ENCODE measurements around the gene EOGT.

Gene EOGT

DNA sequence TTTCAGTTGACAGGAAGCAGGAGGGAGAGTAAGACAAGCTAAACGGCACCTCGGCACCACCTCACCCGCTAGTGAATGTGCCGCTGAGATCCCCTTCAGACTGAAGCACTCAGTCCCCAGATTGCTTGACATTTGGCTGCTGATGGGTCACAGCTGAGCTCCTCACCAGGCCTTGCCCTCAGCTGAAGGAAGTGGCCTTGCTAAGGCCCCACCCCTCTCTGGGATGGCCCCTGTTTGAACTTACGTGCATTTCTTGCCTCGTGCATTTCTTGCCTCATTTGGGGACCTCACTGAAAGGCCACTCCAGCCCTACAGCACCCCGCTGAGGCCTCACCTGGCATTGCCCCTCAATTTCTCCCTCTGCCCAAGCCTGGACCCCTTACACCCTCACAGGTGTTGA, 39.8 kb downstream of the EOGT start:
- intact Hi-C loops (cut with DNase I) = no loop called here
- no peak for DNase-seq

GRCh38 chr3:68972358-68972979, 41.0 kb downstream of the EOGT start:
- intact Hi-C loops (cut with DNase I) = no loop called here
- peak; percentile 61 to 88 (median 79) for DNase-seq

GRCh38 chr3:68964694-68965093, 48.8 kb downstream of the EOGT start:
- intact Hi-C loops (cut with DNase I) = no loop called here

DNA sequence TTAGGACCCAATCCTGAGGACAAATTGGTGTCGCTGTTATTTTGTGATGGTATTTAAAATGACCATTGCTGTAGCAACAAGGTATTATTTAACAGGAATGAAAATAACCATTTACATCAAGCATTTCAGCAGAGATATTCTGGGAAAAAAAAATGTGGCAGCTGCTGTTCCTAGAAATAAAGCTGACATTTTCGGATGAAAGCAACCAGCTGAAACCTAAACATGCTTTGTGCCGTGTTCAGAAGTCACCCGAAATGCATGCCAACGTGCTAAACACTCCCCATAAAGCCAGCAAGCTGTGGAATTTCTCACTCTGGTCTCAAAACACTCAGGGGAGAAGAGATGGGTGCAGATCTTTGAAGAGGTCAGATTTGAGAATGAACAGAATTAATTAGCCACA, 49.6 kb downstream of the EOGT start:
- intact Hi-C loops (cut with DNase I) = no loop called here
- no peak for DNase-seq

More at GRCh38 chr3:68964694-68965093, 48.8 kb downstream of the EOGT start:
- DNase-seq = no peak

DNA sequence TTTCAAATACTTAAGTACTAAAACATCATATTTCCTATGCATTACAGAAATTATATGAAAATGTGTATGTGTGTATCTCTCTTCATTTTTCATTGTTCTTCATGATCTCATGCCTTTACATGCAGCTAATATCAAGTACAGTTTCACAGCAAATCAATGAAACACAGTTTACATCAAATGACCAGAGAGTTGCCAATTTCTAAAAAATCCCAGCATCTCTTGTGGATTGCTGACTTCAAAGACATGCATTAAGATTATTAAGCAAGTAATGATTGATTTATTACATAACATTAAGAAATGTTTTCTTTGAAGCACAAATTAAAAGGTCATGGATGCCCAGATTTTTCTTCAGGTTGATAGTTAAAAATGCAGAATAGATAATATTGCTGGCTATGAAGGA, 50.1 kb downstream of the EOGT start:
- intact Hi-C loops (cut with DNase I) = no loop called here
- DNase-seq = no peak

- DNase-seq = no peak
- intact Hi-C loops (cut with DNase I) = no loop called here
Measured at GRCh38 chr3:68958932-68959331, 54.6 kb downstream of the EOGT start.

DNA sequence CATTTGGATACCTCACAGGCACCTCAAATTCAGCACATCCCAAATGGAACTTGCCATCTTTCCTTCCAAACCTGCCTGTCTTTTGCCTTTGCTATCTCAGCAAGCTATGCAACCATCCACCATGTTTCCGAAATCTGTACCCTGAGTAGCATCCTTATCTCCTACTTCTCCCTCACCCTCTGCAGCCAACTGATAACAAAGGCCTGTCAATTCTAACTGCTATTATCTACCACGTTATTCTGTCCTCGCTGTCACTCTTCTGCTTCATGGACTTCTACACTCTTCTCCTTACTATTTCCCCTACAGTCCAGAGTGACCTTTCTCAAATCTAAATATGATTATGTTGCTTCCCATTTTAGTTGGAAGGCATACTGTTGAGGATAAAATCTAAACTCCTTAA, 55.6 kb downstream of the EOGT start:
- no peak for DNase-seq
- intact Hi-C loops (cut with DNase I) = no loop called here

GRCh38 chr3:68953816-68954444, 59.6 kb downstream of the EOGT start:
- no peak for DNase-seq
- intact Hi-C loops (cut with DNase I) = no loop called here

- intact Hi-C loops (cut with DNase I) = no loop called here
- DNase-seq = no peak
Measured at GRCh38 chr3:68945225-68945624, 68.3 kb downstream of the EOGT start.

DNA sequence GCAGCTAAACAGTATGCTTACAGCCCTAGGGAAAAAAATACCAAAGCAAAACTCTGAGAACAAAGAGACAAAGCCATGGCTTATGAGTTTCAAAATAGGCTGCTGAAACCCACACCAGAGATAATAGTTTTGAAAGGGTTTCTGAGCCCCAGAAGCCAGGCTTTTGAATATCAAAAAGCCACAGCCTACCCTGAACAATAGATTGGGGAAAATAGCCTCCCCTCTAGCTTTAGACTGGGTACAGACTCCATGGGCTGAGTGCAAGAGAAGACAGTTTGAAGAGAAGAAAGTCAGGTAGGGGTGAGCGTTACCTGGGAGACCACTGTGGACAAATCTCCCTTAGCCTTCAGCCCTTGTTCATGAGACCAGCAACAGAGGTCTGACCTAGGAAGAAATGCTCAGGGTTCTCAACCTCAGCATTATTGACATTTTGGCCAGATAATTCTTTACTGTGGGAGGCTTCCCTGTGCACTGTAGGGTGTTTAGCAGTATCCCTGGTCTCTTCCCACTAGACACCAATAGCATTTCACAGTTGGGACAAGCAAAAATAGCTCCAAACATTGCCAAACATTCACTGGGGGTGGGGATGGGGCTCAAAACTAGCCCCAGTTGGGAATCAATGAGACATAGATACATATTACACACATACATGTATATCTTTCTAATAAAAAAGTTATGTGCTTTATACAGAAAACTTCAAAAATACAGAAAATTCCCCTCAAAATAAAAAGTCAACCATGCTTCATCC, 69.6 kb downstream of the EOGT start:
- intact Hi-C loops (cut with DNase I) = no loop called here
- no peak for DNase-seq

DNA sequence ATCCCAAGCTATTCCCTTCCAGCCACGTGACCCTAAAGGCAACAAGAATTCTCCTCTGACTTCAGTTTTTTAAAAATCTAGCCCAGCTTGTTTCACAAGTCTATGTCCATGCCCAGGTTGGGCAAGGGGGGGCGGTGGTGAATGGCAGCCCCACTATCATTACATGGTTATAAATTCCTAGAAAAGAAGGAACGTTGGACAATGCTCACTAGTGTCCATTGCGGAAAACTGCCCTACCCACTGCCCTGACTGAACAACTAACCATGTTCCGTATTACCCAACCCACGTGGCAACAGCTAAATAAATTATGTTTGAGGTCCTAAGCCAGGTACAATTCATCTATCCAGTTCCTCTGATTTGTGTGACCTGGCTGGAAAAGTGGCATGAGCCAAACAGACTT, 72.4 kb downstream of the EOGT start:
- no peak for DNase-seq
- intact Hi-C loops (cut with DNase I) = no loop called here

DNA sequence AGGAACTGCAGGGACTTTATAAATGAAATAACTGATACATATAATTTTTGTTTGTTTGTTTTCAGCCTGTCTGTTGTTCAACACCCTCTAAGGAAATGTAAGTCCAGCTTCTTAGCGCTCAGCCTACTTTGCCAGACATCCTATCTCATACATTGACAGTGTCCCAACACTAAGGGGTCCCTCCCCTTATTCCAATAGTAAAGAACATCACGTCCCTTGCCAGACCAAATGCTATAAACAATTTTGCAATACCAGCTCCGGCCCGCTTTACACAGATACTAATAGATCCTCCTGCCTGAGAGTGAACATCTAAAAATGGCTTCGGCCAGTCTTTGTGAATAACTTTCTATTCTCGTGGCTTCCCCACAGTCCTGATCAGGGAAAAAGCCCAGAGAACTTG, 76.6 kb downstream of the EOGT start:
- no peak for DNase-seq
- intact Hi-C loops (cut with DNase I) = no loop called here

DNA sequence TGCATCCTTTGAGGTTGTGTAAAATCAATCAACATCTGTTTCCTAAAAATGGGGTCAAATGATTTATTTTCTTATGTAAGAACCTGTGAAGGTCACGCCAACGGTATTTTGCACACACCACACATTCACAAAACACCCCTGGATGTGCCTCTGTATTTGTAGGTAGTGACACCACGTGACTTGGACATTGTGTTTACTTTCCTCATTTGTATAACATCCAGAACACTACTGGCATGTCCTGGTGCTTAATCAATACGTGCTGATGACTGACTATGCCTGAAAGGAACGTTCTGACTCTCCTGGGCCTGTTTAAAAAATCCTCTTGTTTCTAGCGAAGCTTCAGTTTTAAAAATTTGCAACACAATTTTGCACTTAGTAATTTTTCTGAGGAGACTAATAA, 77.7 kb downstream of the EOGT start:
- intact Hi-C loops (cut with DNase I) = no loop called here
- DNase-seq = no peak

DNA sequence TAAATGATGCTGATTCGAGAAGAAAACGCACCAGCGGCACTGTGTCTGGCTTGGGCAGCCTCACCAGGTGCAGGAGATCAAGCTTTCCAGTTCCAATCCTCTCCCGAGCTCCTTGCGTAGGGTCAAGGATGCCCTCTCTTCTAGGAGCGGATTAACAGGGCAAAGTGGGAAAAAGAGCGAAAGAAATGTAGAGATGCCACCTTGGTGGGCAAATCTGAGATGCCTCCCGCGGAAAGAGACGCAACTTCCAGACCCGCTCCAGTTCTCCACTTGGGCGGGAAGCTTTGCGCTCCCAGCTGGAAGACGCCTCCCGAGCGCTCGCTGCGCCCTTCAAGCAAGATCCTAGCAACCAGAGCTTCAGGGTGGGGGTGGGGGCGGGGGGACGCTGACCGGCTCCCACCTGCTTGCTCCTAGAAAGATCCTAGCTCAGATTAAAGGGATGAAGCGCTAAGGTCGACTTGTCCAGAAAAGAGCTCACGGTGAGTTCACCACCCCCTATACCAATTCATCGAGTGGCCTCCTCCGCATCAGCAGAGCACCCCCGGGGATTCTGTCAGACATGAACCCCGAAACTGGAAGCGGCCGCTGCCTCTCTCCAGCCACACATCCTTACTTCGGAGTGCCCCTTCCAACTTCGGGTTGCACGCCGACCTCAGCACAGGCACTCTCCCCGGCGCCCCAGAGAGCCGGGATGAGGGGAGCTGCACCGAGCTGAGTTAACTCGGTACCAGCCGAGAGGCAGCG, 81.9 kb downstream of the EOGT start:
- intact Hi-C loops (cut with DNase I) = no loop called here
- DNase-seq = peak in 18 of 42 donors; percentile 3 to 59 (median 12)
